Rectal smooth muscle tissue (tissue), 1 donor: ENCODE measurements around the gene RBKS.

Experiments used
- H3K27ac ChIP-seq: one replicate; pipeline ENCODE4 v1.7.0; 2013; ENCODE audit warnings: low read depth, low read length, inconsistent platforms
- H3K27me3 ChIP-seq: one replicate; pipeline ENCODE4 v1.7.0; 2013; ENCODE audit warnings: low read length; ENCODE audit not compliant: control insufficient read depth, insufficient read depth
- H3K36me3 ChIP-seq: one replicate; pipeline ENCODE4 v1.7.0; 2013; ENCODE audit warnings: low read length; ENCODE audit not compliant: control insufficient read depth, insufficient read depth
- H3K4me1 ChIP-seq: one replicate; pipeline ENCODE4 v1.7.0; 2013; ENCODE audit warnings: low read length; ENCODE audit not compliant: control insufficient read depth, insufficient read depth
- H3K4me3 ChIP-seq: one replicate; pipeline ENCODE4 v1.7.0; 2013; ENCODE audit warnings: low read length
- H3K9ac ChIP-seq: one replicate; pipeline ENCODE4 v1.7.0; 2013; ENCODE audit warnings: low read length

Gene RBKS

DNA sequence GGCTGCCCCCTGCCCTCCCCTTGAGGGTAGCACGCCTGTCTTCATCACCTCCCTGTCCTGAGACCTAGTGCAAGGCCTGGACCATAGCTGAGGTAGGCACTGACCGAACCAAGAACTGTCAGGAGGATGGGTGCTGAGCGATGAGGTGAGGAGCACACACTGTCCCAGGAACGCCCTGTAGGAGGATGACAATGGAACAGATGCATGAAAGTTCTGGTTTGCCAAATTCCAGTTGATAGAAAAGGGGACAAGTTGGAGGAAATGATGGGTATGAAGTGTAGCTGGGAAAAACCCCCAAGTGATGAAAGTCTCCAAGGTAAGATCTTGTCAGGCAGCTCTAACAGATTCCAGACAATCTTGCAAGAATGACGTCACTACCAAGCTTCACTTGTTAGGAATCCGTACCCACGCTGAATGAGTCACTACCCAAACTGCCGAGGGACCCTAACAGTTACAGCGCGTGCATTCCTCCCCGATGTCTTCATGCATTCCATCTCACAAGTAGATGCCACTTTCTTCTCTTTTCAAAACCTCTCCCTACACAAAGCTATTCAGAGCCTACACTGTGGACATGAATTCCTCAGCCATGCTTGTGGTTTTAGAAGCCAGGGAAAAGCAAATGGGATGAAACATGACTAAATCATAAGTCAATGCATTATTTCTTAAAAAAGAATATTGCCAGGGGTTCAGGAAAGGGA, 91.1 kb downstream of the RBKS start:
- no peak overlapping the region for H3K9ac ChIP-seq
- H3K27me3 ChIP-seq: no peaks in the 10 kb centered on the region
- peaks cover 35% of the 10 kb centered on the region for H3K4me1 ChIP-seq
- peak overlapping the region; percentile 78 for H3K27ac ChIP-seq
- no peak overlapping the region for H3K4me3 ChIP-seq
- H3K36me3 ChIP-seq: no peaks in the 10 kb centered on the region

DNA sequence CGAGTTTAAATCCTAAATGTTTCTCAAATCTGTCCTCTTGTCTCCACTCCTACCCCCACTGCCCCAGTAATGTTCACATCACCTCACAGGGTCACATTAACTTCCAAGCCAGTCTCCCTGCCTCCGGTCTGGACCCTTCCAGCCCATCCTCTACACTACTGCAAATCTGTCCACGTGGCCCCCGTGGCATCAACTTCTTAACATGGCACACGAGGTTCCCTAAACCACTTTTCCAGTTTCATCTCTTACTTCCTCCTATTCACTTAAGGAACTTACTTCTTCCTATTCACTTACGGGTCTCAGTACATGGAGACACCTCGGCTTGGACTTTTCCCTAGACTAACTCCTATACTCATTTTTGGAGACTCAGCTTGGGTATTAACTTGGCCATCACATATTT, 91.7 kb downstream of the RBKS start:
- Histone ChIP-seq H3K36me3 (no peaks in the 10 kb centered on the region), H3K4me1 (peaks cover 35% of the 10 kb centered on the region), H3K27me3 (no peaks in the 10 kb centered on the region), H3K9ac (no peak overlapping the region), H3K4me3 (no peak overlapping the region), H3K27ac (peak overlapping the region; percentile 78)

DNA sequence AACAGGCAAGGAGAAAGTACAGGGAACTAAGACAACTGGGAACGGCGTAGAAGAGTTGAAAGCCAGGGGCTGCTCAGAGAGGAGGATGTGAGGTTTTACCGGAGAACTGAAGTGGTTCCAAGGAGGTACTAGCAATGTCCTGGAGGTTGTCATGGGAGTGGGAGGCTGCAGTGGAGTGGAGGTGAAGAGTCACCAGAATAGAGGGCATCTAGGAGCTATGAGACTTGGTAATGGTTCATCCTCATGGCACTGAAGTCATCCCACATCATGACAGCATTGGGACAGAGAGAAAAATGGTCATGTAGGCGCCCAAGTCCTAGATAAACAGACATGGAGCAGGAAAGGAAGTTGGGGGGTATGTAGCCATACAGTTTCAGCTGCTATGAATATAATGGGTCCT, 92.3 kb downstream of the RBKS start:
- peaks cover 35% of the 10 kb centered on the region for H3K4me1 ChIP-seq
- H3K9ac ChIP-seq: no peak overlapping the region
- no peaks in the 10 kb centered on the region for H3K36me3 ChIP-seq
- H3K4me3 ChIP-seq: no peak overlapping the region
- H3K27ac ChIP-seq: no peak overlapping the region
- H3K27me3 ChIP-seq: no peaks in the 10 kb centered on the region

DNA sequence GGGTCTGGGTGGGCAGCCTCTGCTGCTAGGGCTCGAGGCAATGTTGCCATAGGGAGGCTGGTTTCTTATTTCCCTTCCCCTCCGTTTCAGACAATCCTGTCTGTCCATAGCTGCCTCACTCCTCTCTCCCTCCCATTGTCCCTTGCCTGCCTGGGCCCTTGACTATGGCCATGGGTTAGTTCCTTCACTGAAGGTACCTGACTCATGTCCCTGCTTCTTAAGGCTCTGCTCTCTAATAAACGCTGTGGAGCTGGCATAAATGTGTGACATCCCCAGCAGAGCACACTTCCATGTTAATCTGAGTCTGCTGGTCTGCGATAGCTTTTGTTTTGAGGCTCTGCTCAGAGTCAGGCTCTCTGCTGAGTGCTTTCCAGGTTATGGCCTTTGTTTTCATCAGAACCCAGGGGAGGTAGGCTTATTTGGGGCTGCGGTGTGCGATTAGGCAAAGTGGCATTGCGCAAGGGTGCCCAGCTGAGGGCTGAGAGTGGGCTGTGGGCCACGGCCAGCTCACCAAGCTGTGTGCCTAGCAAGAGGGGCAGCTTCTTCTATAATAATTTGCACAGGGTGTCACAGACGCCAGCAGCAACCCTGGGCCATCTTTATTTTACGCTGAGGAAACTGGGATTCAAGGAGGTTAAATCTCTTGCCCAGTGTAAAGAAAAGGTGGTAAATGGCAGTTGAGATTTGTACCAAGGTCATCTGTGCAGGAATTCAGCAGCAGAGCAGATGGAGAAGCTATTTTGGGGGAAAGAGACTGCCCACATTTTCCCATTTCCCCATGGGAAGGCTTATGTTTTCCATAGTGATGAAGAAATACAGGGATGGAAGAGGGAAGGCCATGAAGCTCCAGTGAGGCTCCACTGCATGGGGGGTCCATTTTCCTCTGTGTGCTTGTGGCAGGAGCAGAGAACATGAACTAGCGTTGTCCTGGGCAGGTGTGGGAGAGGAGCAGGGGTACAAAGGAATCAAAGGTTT, 93.1 kb downstream of the RBKS start:
- Histone ChIP-seq H3K36me3 (no peaks in the 10 kb centered on the region), H3K9ac (no peak overlapping the region), H3K27me3 (no peaks in the 10 kb centered on the region), H3K27ac (peak overlapping the region; percentile 80), H3K4me1 (peaks cover 33% of the 10 kb centered on the region), H3K4me3 (no peak overlapping the region)

DNA sequence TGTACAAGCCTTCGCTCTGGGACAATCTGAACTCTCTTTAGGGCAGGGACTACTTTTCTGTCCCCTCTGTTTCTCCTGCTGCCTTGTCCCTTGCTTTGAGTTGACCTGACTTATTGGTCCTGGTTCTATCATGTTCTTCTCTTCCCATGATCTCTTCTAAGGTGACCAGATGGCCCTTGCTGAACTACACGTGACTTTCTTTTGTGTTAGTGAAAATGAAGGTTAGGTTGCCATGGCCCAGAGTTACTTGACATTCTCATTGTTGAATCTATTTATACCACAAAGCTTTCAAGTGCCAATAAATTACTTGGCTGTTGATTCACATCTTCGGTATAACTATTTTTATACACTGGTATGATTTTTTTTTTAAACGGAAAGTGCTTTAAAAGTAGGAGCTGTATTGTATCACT, 94.3 kb downstream of the RBKS start:
- H3K36me3 ChIP-seq: peaks cover 2% of the 10 kb centered on the region
- no peak overlapping the region for H3K4me3 ChIP-seq
- H3K9ac ChIP-seq: no peak overlapping the region
- H3K27ac ChIP-seq: peak overlapping the region; percentile 80
- H3K4me1 ChIP-seq: peaks cover 33% of the 10 kb centered on the region
- H3K27me3 ChIP-seq: no peaks in the 10 kb centered on the region

DNA sequence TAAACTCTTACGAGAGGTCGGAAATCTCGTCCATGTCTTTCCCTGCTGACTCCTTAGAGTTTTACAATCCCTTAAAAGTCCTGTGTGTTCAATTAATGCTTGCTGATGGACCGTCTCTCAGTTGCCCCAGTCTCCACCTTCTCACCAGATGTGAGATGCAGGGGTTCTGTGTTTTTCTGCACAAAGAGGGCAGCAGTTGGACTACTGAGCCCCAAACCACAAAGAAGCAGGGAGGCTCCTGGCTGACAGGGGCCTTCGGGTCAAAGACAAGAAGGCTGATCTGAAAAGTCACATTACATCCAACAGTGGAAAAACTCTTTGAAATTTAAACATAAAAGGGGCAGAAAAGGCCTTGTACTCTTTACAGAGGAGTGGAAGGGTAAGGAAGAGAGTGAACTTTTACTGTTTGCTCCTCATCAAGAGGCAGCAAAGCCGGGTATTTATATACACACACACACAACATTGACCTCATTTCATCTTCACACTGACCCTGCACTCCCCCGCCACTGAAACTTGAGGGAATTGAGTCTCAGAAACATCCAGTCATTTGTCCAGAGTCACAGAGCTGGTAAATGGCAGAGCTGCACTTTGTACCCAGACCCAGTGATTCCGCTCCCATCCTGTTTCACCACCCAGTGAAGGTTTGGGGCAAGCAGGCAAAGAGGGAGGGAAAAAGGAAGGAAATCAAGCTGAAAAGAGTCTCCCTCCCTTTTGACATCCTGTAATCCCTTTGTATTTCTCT, 94.9 kb downstream of the RBKS start:
- no peak overlapping the region for H3K9ac ChIP-seq
- peaks cover 2% of the 10 kb centered on the region for H3K36me3 ChIP-seq
- peak overlapping the region; percentile 78 for H3K27ac ChIP-seq
- H3K4me1 ChIP-seq: peaks cover 30% of the 10 kb centered on the region
- no peaks in the 10 kb centered on the region for H3K27me3 ChIP-seq
- H3K4me3 ChIP-seq: no peak overlapping the region

DNA sequence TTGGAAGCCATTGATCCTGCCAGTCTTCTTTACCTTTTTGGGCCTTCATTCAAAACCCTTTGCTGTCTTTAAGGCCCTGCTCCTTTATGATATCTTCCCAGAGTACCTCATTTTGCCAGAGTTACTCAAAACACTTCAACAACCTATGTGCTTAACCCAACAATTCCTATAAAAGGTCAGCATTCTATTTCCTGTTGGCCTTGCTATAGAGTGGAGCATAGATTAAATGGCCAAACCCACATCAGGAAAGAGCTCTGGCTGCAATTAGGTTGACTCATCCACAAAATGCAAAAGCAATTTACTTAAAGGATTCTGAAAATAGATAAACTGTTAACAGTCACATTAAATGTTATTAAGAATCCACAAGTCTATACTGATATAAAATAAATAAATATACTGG, 97.4 kb downstream of the RBKS start:
- Histone ChIP-seq H3K27ac (no peak overlapping the region), H3K4me1 (peaks cover 15% of the 10 kb centered on the region), H3K9ac (no peak overlapping the region), H3K27me3 (no peaks in the 10 kb centered on the region), H3K36me3 (peaks cover 2% of the 10 kb centered on the region), H3K4me3 (no peak overlapping the region)

DNA sequence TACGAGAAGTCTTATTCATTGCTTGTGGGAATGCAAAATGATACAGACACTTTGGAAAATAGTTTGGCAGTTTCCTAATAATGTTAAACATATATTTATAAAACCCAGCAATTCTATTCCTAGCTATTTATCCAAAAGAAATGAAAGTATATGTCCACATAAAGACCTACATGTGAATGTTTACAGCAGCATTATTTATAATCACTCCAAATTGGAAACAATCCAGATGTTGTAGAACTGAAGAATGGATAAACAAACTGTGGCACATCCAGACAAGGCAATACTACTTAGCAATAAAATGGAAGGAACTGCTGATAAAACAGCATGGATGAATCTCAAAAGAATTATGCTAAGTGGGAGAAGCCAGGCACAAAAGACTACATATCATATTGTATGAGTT, 99.4 kb downstream of the RBKS start:
- Histone ChIP-seq H3K4me3 (no peak overlapping the region), H3K9ac (no peak overlapping the region), H3K27ac (no peak overlapping the region), H3K27me3 (no peaks in the 10 kb centered on the region), H3K4me1 (peaks cover 7% of the 10 kb centered on the region), H3K36me3 (peaks cover 2% of the 10 kb centered on the region)

DNA sequence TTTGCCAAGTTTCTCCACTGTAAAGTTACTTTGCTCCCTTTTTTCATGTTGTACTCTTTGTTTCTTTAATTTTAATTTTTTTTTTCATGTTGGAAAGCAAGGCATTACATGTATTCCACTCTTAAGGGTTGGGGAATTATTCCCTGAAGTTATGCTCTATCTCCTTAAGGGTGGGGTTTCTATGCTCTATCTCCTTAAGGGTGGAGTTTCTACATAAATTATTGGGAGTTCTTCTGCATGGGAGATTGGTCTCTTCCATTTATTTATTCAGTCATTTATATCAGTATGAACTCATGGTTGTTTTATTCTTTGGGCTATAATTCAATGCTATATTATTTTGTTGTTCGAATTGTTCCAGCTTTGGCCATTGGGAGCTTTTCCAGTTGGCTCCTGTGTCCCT, 107.5 kb downstream of the RBKS start:
- H3K4me1 ChIP-seq: peaks cover 17% of the 10 kb centered on the region

DNA sequence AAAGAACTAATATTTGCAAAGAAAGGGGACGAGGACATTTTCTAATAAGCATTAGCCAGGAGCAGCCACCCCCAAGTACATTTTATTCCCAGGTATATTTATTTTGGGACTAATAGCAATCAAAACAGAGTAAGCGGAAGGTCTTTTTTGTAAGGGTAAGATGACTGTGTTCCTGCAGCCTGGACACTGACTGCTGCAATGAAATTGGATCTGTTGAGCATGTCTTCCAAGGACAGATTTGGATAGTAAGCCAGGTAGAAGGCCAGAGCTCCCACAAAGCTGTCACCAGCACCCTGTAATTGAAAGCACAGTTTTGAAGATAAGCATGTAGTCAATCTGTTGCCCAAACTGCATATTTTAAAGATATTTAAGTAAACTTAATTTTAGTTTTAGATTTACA, 108.7 kb downstream of the RBKS start:
- no peak overlapping the region for H3K9ac ChIP-seq
- no peaks in the 10 kb centered on the region for H3K27me3 ChIP-seq
- H3K27ac ChIP-seq: no peak overlapping the region
- H3K4me1 ChIP-seq: peaks cover 20% of the 10 kb centered on the region
- H3K4me3 ChIP-seq: no peak overlapping the region
- no peaks in the 10 kb centered on the region for H3K36me3 ChIP-seq

More for the DNA sequence above, 107.5 kb downstream of the RBKS start:
- H3K27ac ChIP-seq: no peak overlapping the region
- no peak overlapping the region for H3K4me3 ChIP-seq
- no peaks in the 10 kb centered on the region for H3K27me3 ChIP-seq
- H3K36me3 ChIP-seq: no peaks in the 10 kb centered on the region
- H3K9ac ChIP-seq: no peak overlapping the region

DNA sequence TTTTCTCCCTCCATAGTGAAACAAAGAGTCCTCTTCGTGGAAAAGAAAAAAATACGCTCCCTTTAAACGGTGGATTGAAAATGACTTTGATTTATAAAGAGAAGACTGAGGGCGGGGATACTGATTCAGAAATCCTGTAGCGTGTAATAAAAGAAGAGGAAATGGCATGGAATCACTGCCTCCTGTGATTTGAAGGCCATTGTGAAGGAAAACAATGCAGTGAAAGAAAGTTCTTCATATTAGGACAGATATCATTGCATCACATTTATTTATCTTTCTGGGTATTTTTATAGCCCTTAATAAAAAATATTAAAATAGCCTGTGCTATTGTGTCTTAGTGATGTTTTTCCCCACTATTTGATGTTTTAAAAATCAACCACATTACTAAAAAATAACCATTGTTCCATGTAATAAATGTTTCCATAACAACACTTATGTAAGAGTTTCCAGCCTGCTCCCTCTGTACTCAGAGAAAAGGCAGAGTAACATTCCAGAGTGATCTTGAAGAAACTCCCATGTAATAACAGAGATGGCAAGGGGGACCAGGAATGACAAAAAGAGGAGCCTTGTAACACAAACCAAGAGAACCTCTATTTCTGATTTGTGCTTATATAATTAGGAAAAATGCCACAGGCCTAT, 110.7 kb downstream of the RBKS start:
- no peak overlapping the region for H3K4me3 ChIP-seq
- H3K27me3 ChIP-seq: no peaks in the 10 kb centered on the region
- no peaks in the 10 kb centered on the region for H3K36me3 ChIP-seq
- H3K27ac ChIP-seq: peak overlapping the region; percentile 85
- no peak overlapping the region for H3K9ac ChIP-seq
- peaks cover 29% of the 10 kb centered on the region for H3K4me1 ChIP-seq

DNA sequence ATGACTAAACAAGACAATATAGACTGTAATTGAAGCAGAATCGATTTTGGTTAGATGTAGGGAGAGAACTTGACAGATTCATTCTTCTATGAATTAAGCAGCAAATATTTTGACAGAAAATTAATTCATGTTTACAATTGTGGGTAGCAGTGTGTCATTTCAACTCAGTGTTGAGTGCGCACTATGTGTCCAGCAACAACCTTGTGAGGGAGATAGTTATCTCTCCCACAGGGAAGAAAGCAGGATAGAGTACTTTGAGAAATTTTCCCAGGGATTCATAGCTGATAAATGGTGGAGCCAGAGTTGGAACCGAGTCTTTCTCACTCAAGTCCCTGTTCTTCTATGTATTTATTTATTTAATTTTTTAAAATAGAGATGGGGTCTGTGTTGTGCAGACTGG, 113.5 kb downstream of the RBKS start:
- Histone ChIP-seq H3K27ac (peak overlapping the region; percentile 64), H3K27me3 (no peaks in the 10 kb centered on the region), H3K9ac (no peak overlapping the region), H3K4me3 (no peak overlapping the region), H3K4me1 (peaks cover 42% of the 10 kb centered on the region), H3K36me3 (no peaks in the 10 kb centered on the region)
